Upper lobe of left lung (tissue), 6 donors: ENCODE data around the gene ZCRB1. TPM values are rescaled to one million over a fixed set of nuclear protein-coding genes. Genes with fewer than 3 reads are reported as not detected.

Experiments used
- ATAC-seq, 2 donors: fragments of 200-7000 bp; cut with Tn5 transposase; one replicate each; pipeline ENCODE4 v1.9.1; 2022; ENCODE audit warnings: mild to moderate bottlenecking in 2 of 2, moderate library complexity in 2 of 2; ENCODE audit not compliant: low FRiP score in 2 of 2
- DNase-seq, 2 donors: peaks; one replicate each; pipeline ENCODE4 v3.0.0-alpha.2; 2019 to 2020
- H3K27ac ChIP-seq, 4 donors: fragments of 200-600 bp; sonication (generic); one replicate each; pipeline ENCODE4 v1.5.1; 2016 to 2019
- H3K27me3 ChIP-seq, 4 donors: fragments of 200-600 bp; sonication (generic); one replicate each; pipeline ENCODE4 v1.5.1; 2017 to 2019
- H3K36me3 ChIP-seq, 4 donors: fragments of 200-600 bp; sonication (generic); one replicate each; pipeline ENCODE4 v1.5.1; 2016 to 2019
- H3K4me1 ChIP-seq, 4 donors: fragments of 200-600 bp; sonication (generic); one replicate each; pipeline ENCODE4 v1.5.1; 2018 to 2019
- H3K4me3 ChIP-seq, 4 donors: fragments of 200-600 bp; sonication (generic); one replicate each; pipeline ENCODE4 v1.5.1; 2017 to 2019; ENCODE audit warnings: mild to moderate bottlenecking in 2 of 4, moderate library complexity in 1 of 4
- H3K9me3 ChIP-seq, 4 donors: fragments of 200-600 bp; sonication (generic); one replicate each; pipeline ENCODE4 v1.5.1; 2018 to 2019
- EP300 ChIP-seq, 4 donors: sonication (generic); formaldehyde crosslinking; IDR thresholded peaks; one replicate each; pipeline ENCODE4 v1.5.1; 2017; ENCODE audit warnings: antibody characterized with exemption in 4 of 4, control low read depth in 2 of 4
- POLR2A ChIP-seq, 4 donors: fragments of 450-650 bp; IDR thresholded peaks; one replicate each; pipeline ENCODE4 v1.5.1; 2016 to 2017; ENCODE audit warnings: antibody characterized with exemption in 4 of 4, mild to moderate bottlenecking in 2 of 4
- POLR2AphosphoS5 ChIP-seq, 2 donors: sonication (generic); formaldehyde crosslinking; IDR thresholded peaks; one replicate each; pipeline ENCODE4 v1.5.1; 2017; ENCODE audit warnings: antibody characterized with exemption in 2 of 2
- WGBS, 2 donors: methylation state at CpG; one replicate each; pipeline ENCODE4 v1.1.5; 2017 to 2018; 5-methylcytosine and 5-hydroxymethylcytosine counted together
- total RNA-seq, 6 donors: library from RNA; depleted of rRNA in 4 of 6; stranded (reverse); fragments of >200 nt in 4 of 6; gene quantifications; one replicate each; pipeline versions ENCODE4 v1.1.0 to v1.2.1, GENCODE V29; 2016 to 2021
- TF ChIP-seq, protein P1 (sequence below), 6 experiments: fragments of 450-650 bp in 4 of 6; fragments of 200-600 bp in 2 of 6; sonication (generic) in 2 of 6; IDR thresholded peaks; one replicate each; pipeline ENCODE4 v1.5.1; 2016 to 2019; ENCODE audit warnings: antibody characterized with exemption in 6 of 6
- donor health status: DM: no; HTN: no; CAD: no; lungs with moderate emphysema.
- donor health status: DM: no; HTN: yes; CAD: no; lungs with severe emphysema.

ZCRB1 gene
- total RNA-seq, 6 donors from 2014 or later: 18.5 to 46.8 (median 36.8) TPM

- Histone ChIP-seq H3K27ac (no peak overlapping the region), H3K9me3 (no peaks in the 10 kb centered on the region), H3K27me3 (no peaks in the 10 kb centered on the region), H3K4me1 (no peaks in the 10 kb centered on the region), H3K36me3 (no peaks in the 10 kb centered on the region), H3K4me3 (no peak overlapping the region)
- DNase-seq: no peak
- no peak for ATAC-seq
- WGBS, 2 donors: 96 to 97% methylated on average over 5 of the region's 5 CpGs
- no peak for TF ChIP-seq POLR2AphosphoS5 (IDR thresholded peaks at IDR 0.05)
- TF ChIP-seq EP300 (IDR thresholded peaks at IDR 0.05): no peak
- TF ChIP-seq POLR2A (IDR thresholded peaks at IDR 0.05): no peak
- TF ChIP-seq, protein P1, sequence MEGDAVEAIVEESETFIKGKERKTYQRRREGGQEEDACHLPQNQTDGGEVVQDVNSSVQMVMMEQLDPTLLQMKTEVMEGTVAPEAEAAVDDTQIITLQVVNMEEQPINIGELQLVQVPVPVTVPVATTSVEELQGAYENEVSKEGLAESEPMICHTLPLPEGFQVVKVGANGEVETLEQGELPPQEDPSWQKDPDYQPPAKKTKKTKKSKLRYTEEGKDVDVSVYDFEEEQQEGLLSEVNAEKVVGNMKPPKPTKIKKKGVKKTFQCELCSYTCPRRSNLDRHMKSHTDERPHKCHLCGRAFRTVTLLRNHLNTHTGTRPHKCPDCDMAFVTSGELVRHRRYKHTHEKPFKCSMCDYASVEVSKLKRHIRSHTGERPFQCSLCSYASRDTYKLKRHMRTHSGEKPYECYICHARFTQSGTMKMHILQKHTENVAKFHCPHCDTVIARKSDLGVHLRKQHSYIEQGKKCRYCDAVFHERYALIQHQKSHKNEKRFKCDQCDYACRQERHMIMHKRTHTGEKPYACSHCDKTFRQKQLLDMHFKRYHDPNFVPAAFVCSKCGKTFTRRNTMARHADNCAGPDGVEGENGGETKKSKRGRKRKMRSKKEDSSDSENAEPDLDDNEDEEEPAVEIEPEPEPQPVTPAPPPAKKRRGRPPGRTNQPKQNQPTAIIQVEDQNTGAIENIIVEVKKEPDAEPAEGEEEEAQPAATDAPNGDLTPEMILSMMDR (IDR thresholded peaks at IDR 0.05): no peak
Measured at GRCh38 chr12:42365486-42365885, 39.6 kb upstream of the ZCRB1 start.

DNA sequence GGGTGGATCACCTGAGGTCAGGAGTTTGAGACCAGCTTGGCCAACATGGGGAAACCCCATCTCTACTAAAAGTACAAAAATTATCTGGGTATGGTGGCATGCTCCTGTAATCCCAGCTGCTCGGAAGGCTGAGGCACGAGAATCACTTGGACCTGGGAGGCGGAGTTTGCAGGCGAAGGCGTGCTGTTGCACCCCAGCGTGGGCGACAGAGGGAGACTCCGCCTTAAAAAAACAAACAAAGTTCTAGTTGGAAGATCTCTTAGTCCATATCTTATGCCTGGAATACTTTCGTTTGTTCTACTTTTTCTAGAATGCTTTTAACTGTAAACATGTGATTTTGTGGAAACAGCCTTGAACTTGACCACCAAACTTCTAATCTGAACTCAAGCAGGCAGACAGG, 38.8 kb upstream of the ZCRB1 start:
- DNase-seq: no peak
- 85 to 87% methylated on average over 9 of the region's 9 CpGs for WGBS, 2 donors
- no peak overlapping the region for H3K4me3 ChIP-seq

GRCh38 chr12:42362647-42363260, 36.9 kb upstream of the ZCRB1 start:
- ATAC-seq (no peak), DNase-seq (no peak)
- Histone ChIP-seq H3K4me1 (no peaks in the 10 kb centered on the region), H3K27ac (no peak overlapping the region), H3K9me3 (no peaks in the 10 kb centered on the region), H3K4me3 (no peak overlapping the region), H3K27me3 (no peaks in the 10 kb centered on the region), H3K36me3 (no peaks in the 10 kb centered on the region)
- no peak for TF ChIP-seq EP300 (IDR thresholded peaks at IDR 0.05)
- TF ChIP-seq POLR2A (IDR thresholded peaks at IDR 0.05): no peak
- TF ChIP-seq, protein P1 (IDR thresholded peaks at IDR 0.05): no peak
- no peak for TF ChIP-seq POLR2AphosphoS5 (IDR thresholded peaks at IDR 0.05)

More for the DNA sequence above, 38.8 kb upstream of the ZCRB1 start:
- Histone ChIP-seq H3K27me3 (no peaks in the 10 kb centered on the region), H3K4me1 (no peaks in the 10 kb centered on the region), H3K27ac (no peak overlapping the region), H3K9me3 (no peaks in the 10 kb centered on the region), H3K36me3 (no peaks in the 10 kb centered on the region)
- TF ChIP-seq EP300 (IDR thresholded peaks at IDR 0.05) (no peak), POLR2A (IDR thresholded peaks at IDR 0.05) (no peak), POLR2AphosphoS5 (IDR thresholded peaks at IDR 0.05) (no peak)
- TF ChIP-seq, protein P1 (IDR thresholded peaks at IDR 0.05): no peak
- no peak for ATAC-seq

- DNase-seq (no peak), ATAC-seq (no peak)
- Histone ChIP-seq H3K27ac (no peak overlapping the region), H3K9me3 (no peaks in the 10 kb centered on the region), H3K4me1 (no peaks in the 10 kb centered on the region), H3K4me3 (no peak overlapping the region), H3K27me3 (no peaks in the 10 kb centered on the region), H3K36me3 (no peaks in the 10 kb centered on the region)
- TF ChIP-seq, protein P1 (IDR thresholded peaks at IDR 0.05): no peak
- TF ChIP-seq POLR2A (IDR thresholded peaks at IDR 0.05): no peak
- no peak for TF ChIP-seq EP300 (IDR thresholded peaks at IDR 0.05)
- no peak for TF ChIP-seq POLR2AphosphoS5 (IDR thresholded peaks at IDR 0.05)
- WGBS, 2 donors: 89 to 90% methylated on average over 4 of the region's 4 CpGs
Measured at GRCh38 chr12:42361909-42362646, 36.2 kb upstream of the ZCRB1 start.
